Measurements from ENCODE around the gene CCPG1. TPM values are rescaled to one million over a fixed set of nuclear protein-coding genes. Genes with fewer than 3 reads are reported as not detected.
A peak's percentile ranks its signal among the peaks of the same experiment; 100 is the strongest.

The CCPG1 gene
- polyA plus RNA-seq, 3 donors = 16.5 to 39.7 (median 32.9) TPM

- H3K27ac ChIP-seq (ENCODE audit: low read depth, low read length) = no peak overlapping the region
- WGBS, 3 donors = 86 to 98% (median 97%) methylated on average over 1 of the region's 1 CpG
These were observed 73.2 kb downstream of the CCPG1 start for GRCh38 chr15:55334997-55335396.

GRCh38 chr15:55334371-55334770, 73.8 kb downstream of the CCPG1 start:
- no peak overlapping the region for H3K27ac ChIP-seq (ENCODE audit: low read depth, low read length)
- WGBS, 3 donors = 87 to 97% (median 94%) methylated on average over 5 of the region's 5 CpGs

DNA sequence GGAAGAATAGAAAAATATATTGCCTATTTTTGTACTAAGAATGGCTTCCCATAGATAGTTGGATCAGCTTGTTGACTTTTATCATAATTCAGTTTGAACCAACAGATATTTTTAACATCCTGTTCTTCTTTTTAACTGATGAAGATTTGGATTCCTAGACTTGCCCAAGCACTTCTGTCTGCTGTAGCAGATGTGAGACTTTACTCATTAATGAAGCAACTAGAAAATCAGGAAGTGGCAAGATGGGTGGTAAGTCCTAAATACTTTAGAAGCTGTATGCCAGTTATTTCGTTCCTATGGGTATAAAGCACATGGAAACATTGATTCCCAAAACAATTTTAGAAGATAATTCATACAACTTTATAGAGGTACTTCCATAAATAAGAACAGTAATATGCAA, 80.8 kb downstream of the CCPG1 start:
- H3K27ac ChIP-seq (ENCODE audit: low read depth, low read length) = no peak overlapping the region
- 64 to 83% (median 68%) methylated on average over 1 of the region's 1 CpG for WGBS, 3 donors

GRCh38 chr15:55322467-55322866, 85.7 kb downstream of the CCPG1 start:
- 65 to 86% (median 76%) methylated on average over 5 of the region's 5 CpGs for WGBS, 3 donors
- H3K27ac ChIP-seq (ENCODE audit: low read depth, low read length) = no peak overlapping the region

DNA sequence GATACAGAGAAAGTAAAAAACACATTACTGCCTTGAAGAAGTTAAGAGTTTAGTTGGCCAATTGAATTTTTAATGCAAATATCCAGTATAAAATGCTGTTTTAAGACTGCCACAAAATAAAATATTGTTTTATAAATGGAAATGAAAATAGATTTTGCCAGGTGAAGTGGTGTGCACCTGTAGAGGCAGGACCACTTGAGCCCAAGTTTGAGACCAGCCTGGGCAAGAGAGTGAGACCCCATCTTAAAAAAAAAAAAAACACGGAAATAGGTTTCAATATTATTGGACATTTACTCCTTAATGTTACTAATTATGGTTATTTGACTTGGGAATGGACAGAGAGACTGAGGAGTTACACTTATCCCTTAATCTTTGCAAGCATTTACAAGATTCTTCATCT, 87.2 kb downstream of the CCPG1 start:
- H3K27ac ChIP-seq (ENCODE audit: low read depth, low read length) = no peak overlapping the region
- WGBS, 3 donors = 64 to 90% (median 86%) methylated on average over 1 of the region's 1 CpG

DNA sequence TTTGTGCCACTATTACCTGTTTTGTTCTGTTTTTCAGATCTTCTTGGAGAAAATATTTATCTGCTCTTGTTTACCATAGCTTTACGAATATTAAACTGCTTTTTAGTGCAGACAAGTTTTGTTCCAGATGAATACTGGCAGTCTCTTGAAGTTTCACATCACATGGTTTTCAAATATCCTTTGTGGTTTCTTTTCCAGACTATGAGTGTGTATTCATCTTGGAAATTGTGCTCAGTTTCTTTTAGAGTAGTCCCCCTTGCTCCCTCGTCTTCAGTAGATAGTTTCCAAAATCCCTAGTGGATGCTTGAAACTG, 88.0 kb downstream of the CCPG1 start:
- WGBS, 3 donors = 25 to 60% (median 25%) methylated on average over 2 of the region's 2 CpGs
- no peak overlapping the region for H3K27ac ChIP-seq (ENCODE audit: low read depth, low read length)

GRCh38 chr15:55319537-55320237, 88.5 kb downstream of the CCPG1 start:
- WGBS, 3 donors = 37 to 48% (median 47%) methylated on average over 4 of the region's 4 CpGs
- no peak overlapping the region for H3K27ac ChIP-seq (ENCODE audit: low read depth, low read length)

- 0 to 1% (median 1%) methylated on average over 49 of the region's 49 CpGs for WGBS, 3 donors
- H3K27ac ChIP-seq (ENCODE audit: low read depth, low read length) = peak within 1 kb of the TSS; percentile 88
These were observed 89.3 kb downstream of the CCPG1 start, which contains the start of the genes PIGB and PIGBOS1 for GRCh38 chr15:55318588-55319494. PIGB (plus strand) TSS chr15:55319222; CDS start chr15:55319251, 29 bp downstream. PIGBOS1 (minus strand) TSS chr15:55319123; CDS start chr15:55317792, 1,331 bp downstream.

Other genes starting within 250 kb of the CCPG1 start
- 10 to 100 TPM; 50.0 to 96.7 (median 53.6) TPM for gene RSL24D1, start 211.4 kb downstream of the CCPG1 start, polyA plus RNA-seq
- 10 to 100 TPM; 10.7 to 23.7 (median 17.8) TPM for gene RAB27A, start 118.5 kb downstream of the CCPG1 start, polyA plus RNA-seq
- 10 to 100 TPM in 2 of 3 donors, 1 to 10 TPM in 1; 9.7 to 22.2 (median 21.6) TPM for gene PIGBOS1, start 89.2 kb downstream of the CCPG1 start, polyA plus RNA-seq
- 1 to 10 TPM; 2.8 to 6.8 (median 5.5) TPM for gene PIGB, start 89.1 kb downstream of the CCPG1 start, polyA plus RNA-seq
- 1 to 10 TPM; 1.1 to 7.4 (median 2.6) TPM for gene PIERCE2, start 136 bp upstream of the CCPG1 start, polyA plus RNA-seq
- 1 to 10 TPM; 1.2 to 3.7 (median 1.8) TPM for gene DNAAF4, start 99.9 kb upstream of the CCPG1 start, polyA plus RNA-seq
- gene PYGO1, start 180.0 kb upstream of the CCPG1 start, polyA plus RNA-seq = 1 to 10 TPM in 2 of 3 donors, under 1 TPM in 1; 0.38 to 1.5 (median 1.1) TPM